GM10266 (cell line): ENCODE measurements around the gene KCTD12.

Experiments
- DNase-seq: peaks from one replicate; pipeline ENCODE4 v3.0.0; 2012; ENCODE audit errors: extremely low spot score
- TF ChIP-seq, protein P1 (sequence below): IDR thresholded peaks from 2 replicates; pipeline ENCODE4 v1.5.1; 2012; ENCODE audit warnings: mild to moderate bottlenecking, low read depth; ENCODE audit not compliant: control insufficient read depth, insufficient read depth; ENCODE audit errors: missing control alignments

KCTD12 gene

GRCh38 chr13:76887076-76887563 is 915 bp upstream of the KCTD12 start:
- TF ChIP-seq, protein P1, sequence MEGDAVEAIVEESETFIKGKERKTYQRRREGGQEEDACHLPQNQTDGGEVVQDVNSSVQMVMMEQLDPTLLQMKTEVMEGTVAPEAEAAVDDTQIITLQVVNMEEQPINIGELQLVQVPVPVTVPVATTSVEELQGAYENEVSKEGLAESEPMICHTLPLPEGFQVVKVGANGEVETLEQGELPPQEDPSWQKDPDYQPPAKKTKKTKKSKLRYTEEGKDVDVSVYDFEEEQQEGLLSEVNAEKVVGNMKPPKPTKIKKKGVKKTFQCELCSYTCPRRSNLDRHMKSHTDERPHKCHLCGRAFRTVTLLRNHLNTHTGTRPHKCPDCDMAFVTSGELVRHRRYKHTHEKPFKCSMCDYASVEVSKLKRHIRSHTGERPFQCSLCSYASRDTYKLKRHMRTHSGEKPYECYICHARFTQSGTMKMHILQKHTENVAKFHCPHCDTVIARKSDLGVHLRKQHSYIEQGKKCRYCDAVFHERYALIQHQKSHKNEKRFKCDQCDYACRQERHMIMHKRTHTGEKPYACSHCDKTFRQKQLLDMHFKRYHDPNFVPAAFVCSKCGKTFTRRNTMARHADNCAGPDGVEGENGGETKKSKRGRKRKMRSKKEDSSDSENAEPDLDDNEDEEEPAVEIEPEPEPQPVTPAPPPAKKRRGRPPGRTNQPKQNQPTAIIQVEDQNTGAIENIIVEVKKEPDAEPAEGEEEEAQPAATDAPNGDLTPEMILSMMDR: no peak
- no peak for DNase-seq

GRCh38 chr13:76886005-76886291 is 257 bp downstream of the KCTD12 start:
- TF ChIP-seq, protein P1: no peak
- no peak for DNase-seq

DNA sequence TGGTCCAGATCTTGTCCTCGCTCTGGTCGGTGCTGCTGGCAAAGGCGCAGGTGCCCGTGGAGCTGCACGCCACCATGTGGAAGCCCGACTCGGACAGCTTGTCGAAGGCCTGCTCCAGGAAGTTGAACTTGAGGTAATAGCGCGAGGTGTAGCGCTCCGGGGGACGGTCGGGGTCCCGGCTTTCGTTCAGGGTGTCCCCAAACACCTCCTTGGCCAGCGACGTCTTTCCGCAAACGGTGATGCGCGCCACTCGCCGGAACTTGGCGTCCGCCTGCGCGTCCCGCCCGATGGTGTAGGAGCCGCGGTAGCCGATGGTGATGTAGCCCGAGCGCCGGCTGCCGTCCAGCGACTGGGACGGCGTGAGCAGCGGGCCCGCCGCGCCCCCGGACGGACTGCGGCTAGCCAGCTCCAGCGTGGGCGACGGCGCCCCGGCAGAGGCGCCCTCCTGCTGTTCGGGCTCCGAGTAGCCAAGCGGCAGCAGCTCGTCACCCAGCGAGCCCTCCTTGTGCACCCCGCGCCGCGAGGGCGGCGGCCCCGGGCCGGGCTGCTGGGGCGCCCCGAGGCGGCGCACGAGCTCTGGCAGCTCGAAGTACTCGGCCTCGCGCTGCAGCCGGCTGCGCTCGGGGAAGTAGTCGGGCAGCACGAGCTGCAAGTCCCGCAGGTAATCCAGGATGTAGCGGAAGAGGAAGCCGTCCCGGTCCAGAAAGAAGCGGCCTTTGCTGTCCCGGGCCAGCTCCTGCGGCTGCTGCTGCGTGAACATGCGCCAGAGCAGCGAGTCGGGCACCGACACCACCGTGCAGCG is 801 bp downstream of the KCTD12 start:
- TF ChIP-seq, protein P1: peak; percentile 60
- peak; percentile 64 for DNase-seq

DNA sequence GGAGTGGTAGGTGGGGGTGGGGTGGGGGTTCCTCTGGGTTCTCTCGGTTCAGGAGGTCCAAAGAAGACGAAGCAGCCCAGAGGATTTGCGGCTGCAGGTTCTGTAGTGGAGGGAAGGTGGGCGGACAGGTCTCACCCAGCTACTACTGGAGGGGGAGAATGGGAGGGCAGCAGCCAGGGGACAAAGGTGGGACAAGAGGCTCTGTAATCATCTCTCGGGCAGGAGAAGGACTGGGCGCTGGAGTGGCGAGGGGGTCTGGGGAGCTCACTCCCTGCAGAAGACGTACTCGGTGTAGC is 1.4 kb downstream of the KCTD12 start:
- TF ChIP-seq, protein P1: no peak
- DNase-seq: no peak

- peak; percentile 30 for DNase-seq
- TF ChIP-seq, protein P1: peak; percentile 49
These were observed 1.9 kb downstream of the KCTD12 start for GRCh38 chr13:76884186-76884906.

DNA sequence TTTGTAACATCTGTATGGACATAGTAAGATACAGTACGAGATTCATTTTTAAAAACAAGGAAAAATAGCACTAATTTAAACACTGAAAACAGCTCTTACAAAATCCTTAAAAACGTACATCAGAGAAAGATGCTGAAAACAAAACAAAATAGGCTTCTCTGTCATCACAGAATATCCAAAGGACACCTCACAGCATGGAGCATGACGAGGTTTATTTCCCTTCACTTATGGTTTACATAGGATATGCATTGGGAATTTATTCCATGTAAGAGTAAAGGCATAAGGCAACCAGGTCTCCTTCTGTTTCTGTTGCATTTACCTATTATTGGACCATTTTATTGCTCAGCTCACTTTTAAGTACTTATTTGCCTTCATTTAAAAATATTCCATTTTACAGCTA is 3.0 kb downstream of the KCTD12 start:
- TF ChIP-seq, protein P1: no peak
- DNase-seq: no peak

GRCh38 chr13:76882431-76882830 is 3.8 kb downstream of the KCTD12 start:
- TF ChIP-seq, protein P1: no peak
- no peak for DNase-seq
